NB4 (cell line): ENCODE results near the gene RPL10.

ENCODE experiments used
- CTCF ChIP-seq: IDR thresholded peaks from one replicate; pipeline ENCODE4 v1.5.1; 2012; ENCODE audit warnings: low read depth, low read length
- MAX ChIP-seq: IDR thresholded peaks from 2 replicates; pipeline ENCODE4 v1.6.1; 2011; ENCODE audit warnings: low read depth, low read length
- POLR2A ChIP-seq: IDR thresholded peaks from 2 replicates; pipeline ENCODE4 v1.6.1; 2011; ENCODE audit warnings: mild to moderate bottlenecking; ENCODE audit not compliant: insufficient read length; ENCODE audit errors: extremely low read depth

- TF ChIP-seq CTCF (no peak), MAX (no peak), POLR2A (no peak)
These were observed 43.7 kb upstream of the RPL10 start for GRCh38 chrX:154354516-154354915.
